WTC11 (cell line): ENCODE measurements around the gene ZFAND5. TPM values are rescaled to one million over a fixed set of nuclear protein-coding genes. Genes with fewer than 3 reads are reported as not detected.

Source experiments
- ATAC-seq: fragments of 200-7000 bp; cut with Tn5 transposase; 2 replicates; pipeline ENCODE4 v1.10.0; 2021; ENCODE audit warnings: mild to moderate bottlenecking, moderate library complexity
- CTCF ChIA-PET: fragments of 300-600 bp; sonication (Branson Sonifier 250); formaldehyde crosslinking; loops from one replicate; lab custom pipeline; 2021; ENCODE audit warnings: antibody characterized with exemption; lab: Charles Lee
- POLR2A ChIA-PET: fragments of 350-600 bp; sonication (Branson Sonifier 250); formaldehyde crosslinking; loops from one replicate; lab custom pipeline; 2021; ENCODE audit warnings: antibody characterized with exemption; lab: Charles Lee
- DNase-seq: peaks from one replicate; pipeline ENCODE4 v3.0.0; 2021; ENCODE audit warnings: low spot score
- H3K27ac Mint-ChIP-seq: 2 replicates; pipeline ENCODE4 v1.8.0; 2021; ENCODE audit warnings: mixed read lengths
- H3K27me3 Mint-ChIP-seq: 2 replicates; pipeline ENCODE4 v1.8.0; 2021; ENCODE audit warnings: low read depth, mild to moderate bottlenecking, moderate library complexity, mixed read lengths
- H3K36me3 Mint-ChIP-seq: 2 replicates; pipeline ENCODE4 v1.8.0; 2021; ENCODE audit warnings: mixed read lengths
- H3K4me1 Mint-ChIP-seq: 2 replicates; pipeline ENCODE4 v1.8.0; 2022; ENCODE audit warnings: mixed read lengths
- H3K4me3 Mint-ChIP-seq: 2 replicates; pipeline ENCODE4 v1.8.0; 2021; ENCODE audit warnings: mild to moderate bottlenecking, moderate library complexity, mixed read lengths
- H3K9me3 Mint-ChIP-seq: 2 replicates; pipeline ENCODE4 v1.8.0; 2021; ENCODE audit warnings: mixed read lengths
- ERG ChIP-seq: fragments of 250-450 bp; sonication (Bioruptor Pico); IDR thresholded peaks from 2 replicates; pipeline ENCODE4 v1.8.0; 2021; ENCODE audit warnings: mild to moderate bottlenecking
- SOX15 ChIP-seq: fragments of 250-450 bp; sonication (Bioruptor Pico); IDR thresholded peaks from 2 replicates; pipeline ENCODE4 v1.9.0; 2021; ENCODE audit warnings: mild to moderate bottlenecking
- SP1 ChIP-seq: sonication (generic); formaldehyde crosslinking; conservative IDR thresholded peaks from 2 replicates; pipeline ENCODE4 v1.8.1; 2022; ENCODE audit warnings: missing genetic modification reagents
- ZNF263 ChIP-seq: sonication (generic); formaldehyde crosslinking; IDR thresholded peaks from 2 replicates; pipeline ENCODE4 v1.8.1; 2022; ENCODE audit warnings: low read depth, mild to moderate bottlenecking, moderate library complexity, missing genetic modification reagents
- ZNF423 ChIP-seq: fragments of 250-450 bp; sonication (Bioruptor Pico); IDR thresholded peaks from 2 replicates; pipeline ENCODE4 v2.1.2; 2022; ENCODE audit warnings: mild to moderate bottlenecking, moderate library complexity
- ZNF532 ChIP-seq: fragments of 250-450 bp; sonication (Bioruptor Pico); IDR thresholded peaks from 2 replicates; pipeline ENCODE4 v1.9.0; 2021; ENCODE audit warnings: mild to moderate bottlenecking, borderline replicate concordance
- total RNA-seq: library from RNA; stranded (reverse); gene quantifications from 3 replicates; pipeline ENCODE4 v1.2.3, GENCODE V29; 2021
- TF ChIP-seq, protein P1 (sequence below): sonication (generic); formaldehyde crosslinking; IDR thresholded peaks from 2 replicates; pipeline ENCODE4 v1.8.1; 2022; ENCODE audit warnings: missing genetic modification reagents, borderline replicate concordance
- TF ChIP-seq, protein P2 (sequence below): sonication (generic); formaldehyde crosslinking; IDR thresholded peaks from 2 replicates; pipeline ENCODE4 v1.8.0; 2022; ENCODE audit warnings: mild to moderate bottlenecking, missing genetic modification reagents
- TF ChIP-seq, protein P3 (sequence below): sonication (generic); formaldehyde crosslinking; IDR thresholded peaks from 2 replicates; pipeline ENCODE4 v1.8.0; 2022; ENCODE audit warnings: mild to moderate bottlenecking, missing genetic modification reagents

ZFAND5 gene
- total RNA-seq, 1 experiment from 2014 or later: 137 TPM

- H3K4me1 Mint-ChIP-seq: peaks cover 18% of the 10 kb centered on the region
- no peaks in the 10 kb centered on the region for H3K36me3 Mint-ChIP-seq
- POLR2A ChIA-PET: no interaction called here
Observed at GRCh38 chr9:72399391-72399790, 34.4 kb upstream of the ZFAND5 start.

More at GRCh38 chr9:72399391-72399790, 34.4 kb upstream of the ZFAND5 start:
- no peak for ATAC-seq
- no peaks in the 10 kb centered on the region for H3K27me3 Mint-ChIP-seq
- CTCF ChIA-PET: no interaction called here
- no peak overlapping the region; the same call in 1 of the 2 replicates for H3K27ac Mint-ChIP-seq
- no peaks in the 10 kb centered on the region for H3K9me3 Mint-ChIP-seq
- no peak for TF ChIP-seq ERG (CRISPR knock-in tag)
- TF ChIP-seq, protein P1, sequence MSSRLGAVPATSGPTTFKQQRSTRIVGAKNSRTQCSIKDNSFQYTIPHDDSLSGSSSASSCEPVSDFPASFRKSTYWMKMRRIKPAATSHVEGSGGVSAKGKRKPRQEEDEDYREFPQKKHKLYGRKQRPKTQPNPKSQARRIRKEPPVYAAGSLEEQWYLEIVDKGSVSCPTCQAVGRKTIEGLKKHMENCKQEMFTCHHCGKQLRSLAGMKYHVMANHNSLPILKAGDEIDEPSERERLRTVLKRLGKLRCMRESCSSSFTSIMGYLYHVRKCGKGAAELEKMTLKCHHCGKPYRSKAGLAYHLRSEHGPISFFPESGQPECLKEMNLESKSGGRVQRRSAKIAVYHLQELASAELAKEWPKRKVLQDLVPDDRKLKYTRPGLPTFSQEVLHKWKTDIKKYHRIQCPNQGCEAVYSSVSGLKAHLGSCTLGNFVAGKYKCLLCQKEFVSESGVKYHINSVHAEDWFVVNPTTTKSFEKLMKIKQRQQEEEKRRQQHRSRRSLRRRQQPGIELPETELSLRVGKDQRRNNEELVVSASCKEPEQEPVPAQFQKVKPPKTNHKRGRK: no peak
- TF ChIP-seq ZNF423 (CRISPR knock-in tag): no peak
- no peak for TF ChIP-seq ZNF263 (CRISPR knock-in tag)
- TF ChIP-seq SP1 (CRISPR knock-in tag): no peak
- TF ChIP-seq, protein P2, sequence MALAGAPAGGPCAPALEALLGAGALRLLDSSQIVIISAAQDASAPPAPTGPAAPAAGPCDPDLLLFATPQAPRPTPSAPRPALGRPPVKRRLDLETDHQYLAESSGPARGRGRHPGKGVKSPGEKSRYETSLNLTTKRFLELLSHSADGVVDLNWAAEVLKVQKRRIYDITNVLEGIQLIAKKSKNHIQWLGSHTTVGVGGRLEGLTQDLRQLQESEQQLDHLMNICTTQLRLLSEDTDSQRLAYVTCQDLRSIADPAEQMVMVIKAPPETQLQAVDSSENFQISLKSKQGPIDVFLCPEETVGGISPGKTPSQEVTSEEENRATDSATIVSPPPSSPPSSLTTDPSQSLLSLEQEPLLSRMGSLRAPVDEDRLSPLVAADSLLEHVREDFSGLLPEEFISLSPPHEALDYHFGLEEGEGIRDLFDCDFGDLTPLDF (CRISPR knock-in tag): no peak
- TF ChIP-seq SOX15 (CRISPR knock-in tag): no peak
- TF ChIP-seq ZNF532 (CRISPR knock-in tag): no peak
- TF ChIP-seq, protein P3, sequence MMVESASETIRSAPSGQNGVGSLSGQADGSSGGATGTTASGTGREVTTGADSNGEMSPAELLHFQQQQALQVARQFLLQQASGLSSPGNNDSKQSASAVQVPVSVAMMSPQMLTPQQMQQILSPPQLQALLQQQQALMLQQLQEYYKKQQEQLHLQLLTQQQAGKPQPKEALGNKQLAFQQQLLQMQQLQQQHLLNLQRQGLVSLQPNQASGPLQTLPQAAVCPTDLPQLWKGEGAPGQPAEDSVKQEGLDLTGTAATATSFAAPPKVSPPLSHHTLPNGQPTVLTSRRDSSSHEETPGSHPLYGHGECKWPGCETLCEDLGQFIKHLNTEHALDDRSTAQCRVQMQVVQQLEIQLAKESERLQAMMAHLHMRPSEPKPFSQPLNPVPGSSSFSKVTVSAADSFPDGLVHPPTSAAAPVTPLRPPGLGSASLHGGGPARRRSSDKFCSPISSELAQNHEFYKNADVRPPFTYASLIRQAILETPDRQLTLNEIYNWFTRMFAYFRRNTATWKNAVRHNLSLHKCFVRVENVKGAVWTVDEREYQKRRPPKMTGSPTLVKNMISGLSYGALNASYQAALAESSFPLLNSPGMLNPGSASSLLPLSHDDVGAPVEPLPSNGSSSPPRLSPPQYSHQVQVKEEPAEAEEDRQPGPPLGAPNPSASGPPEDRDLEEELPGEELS: no peak
- DNase-seq: no peak
- H3K4me3 Mint-ChIP-seq: no peak overlapping the region
